GM08714 (cell line): ENCODE data around the gene LYAR.
A peak's percentile ranks its signal among the peaks of the same experiment; 100 is the strongest.
"Not testable (repeated sequence)": the region's sequence is repeated elsewhere in the genome, so short reads cannot be mapped to it uniquely, and the experiment has no call there.

Source experiments
- H3K4me3 ChIP-seq: fragments of 200-500 bp; sonication (Bioruptor generic); 2 replicates; pipeline ENCODE4 v1.5.1; 2014; ENCODE audit warnings: mild to moderate bottlenecking, low read length, inconsistent platforms
- ZNF274 ChIP-seq: IDR thresholded peaks from 2 replicates; pipeline ENCODE4 v1.6.1; 2012; ENCODE audit warnings: mild to moderate bottlenecking, low read depth, low read length

Gene LYAR

DNA sequence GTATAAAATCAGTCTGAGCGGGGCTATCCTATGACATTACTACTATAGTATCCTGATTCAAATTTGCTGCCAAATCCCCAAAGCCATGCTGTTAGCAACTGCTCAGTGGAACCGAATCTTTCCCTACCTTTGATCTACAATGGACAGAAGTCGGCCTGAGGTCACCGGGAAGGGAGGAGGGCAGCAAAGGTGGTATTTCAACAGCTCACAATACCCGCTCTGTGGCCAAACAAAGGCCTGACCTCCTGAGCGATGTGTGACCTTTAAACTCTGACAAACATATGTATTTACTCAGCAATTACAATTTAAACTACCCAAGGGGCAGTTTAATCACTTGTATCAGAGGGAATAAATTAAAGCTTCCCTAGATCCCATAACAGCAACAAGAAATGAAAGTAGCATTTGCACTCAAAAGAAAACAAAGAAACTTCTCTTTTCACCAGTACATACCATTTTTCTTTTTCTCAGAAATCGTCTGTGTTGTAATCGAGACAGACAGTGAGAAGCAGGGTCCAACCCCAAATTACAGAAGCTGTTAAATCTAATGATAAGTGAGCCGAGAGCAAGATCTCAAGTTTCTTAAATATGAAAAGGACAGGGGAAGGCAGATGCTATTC, 30.4 kb downstream of the LYAR start:
- no peak overlapping the region for H3K4me3 ChIP-seq
- no peak for TF ChIP-seq ZNF274

DNA sequence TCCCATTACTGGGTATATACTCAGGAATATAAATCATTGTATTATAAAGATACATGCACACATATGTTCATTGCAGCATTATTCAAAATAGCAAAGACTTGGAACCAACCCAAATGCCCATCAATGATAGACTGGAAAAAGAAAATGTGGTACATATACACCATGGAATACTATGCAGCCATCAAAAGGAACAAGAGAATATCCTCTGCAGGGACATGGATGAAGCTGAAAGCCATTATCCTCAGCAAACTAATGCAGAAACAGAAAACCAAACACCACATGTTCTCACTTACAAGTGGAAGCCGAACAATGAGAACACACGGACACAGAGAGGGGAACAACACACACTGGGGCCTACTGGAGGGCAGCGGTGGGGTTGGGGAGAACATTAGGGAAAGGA, 32.2 kb downstream of the LYAR start:
- not testable (repeated sequence) for H3K4me3 ChIP-seq

DNA sequence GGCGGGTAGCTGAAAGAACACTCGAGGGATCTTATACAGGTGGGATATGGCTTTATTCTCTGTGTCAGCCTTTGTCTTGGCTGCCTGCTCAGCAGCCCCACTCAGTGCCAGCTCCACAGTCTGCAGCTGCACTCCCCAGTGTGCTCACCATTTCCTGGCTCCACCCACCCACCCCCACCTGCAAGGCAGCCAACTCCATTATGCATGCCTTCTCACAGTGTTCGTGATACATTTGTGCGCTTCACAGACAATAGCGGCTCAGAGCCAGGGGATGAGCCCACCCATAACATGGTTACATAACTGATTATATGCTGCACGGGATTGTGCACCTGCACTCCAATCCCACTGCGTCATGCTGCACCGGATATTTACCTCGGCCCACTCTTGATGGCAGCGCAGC, 33.2 kb downstream of the LYAR start:
- no peak for TF ChIP-seq ZNF274
- H3K4me3 ChIP-seq = no peak overlapping the region

DNA sequence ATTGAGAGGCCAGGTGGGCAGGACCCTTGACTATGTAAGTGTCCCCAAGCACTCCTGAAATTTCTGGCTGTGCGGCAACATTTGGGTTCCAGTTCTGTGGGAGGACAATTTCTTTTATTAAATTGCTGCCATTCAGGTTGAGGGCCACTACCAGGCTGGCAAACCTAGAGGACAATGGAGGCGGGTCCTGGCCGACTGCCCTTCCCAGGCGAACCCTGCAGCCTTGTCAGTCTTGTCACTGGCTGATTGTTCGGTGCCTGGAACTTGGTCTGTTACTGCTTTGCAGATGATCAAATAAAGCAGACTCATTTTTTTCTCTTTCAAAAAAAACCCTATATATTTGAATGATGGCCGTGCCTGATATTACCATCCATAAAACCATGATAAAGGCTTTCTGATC, 35.3 kb downstream of the LYAR start:
- TF ChIP-seq ZNF274 = no peak
- H3K4me3 ChIP-seq = no peak overlapping the region

DNA sequence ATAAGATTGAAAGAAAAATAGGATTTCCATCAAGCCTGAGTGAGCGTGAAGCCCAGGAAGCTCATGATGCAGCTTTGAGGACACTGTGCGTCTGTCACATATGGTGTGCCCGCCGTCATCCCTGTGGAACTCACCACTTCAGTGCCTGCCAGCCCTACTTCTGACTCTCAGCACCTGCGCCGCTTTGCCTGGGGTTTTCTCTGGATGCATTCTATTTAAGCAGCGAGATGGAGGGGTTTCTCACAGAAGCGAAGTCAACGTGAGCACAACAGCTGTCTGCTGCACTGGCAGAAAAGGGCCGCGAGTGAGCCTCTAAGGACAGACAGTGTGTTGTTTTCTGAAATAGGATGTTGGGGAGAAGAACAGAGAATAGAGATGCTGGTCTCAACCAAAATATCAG, 35.8 kb downstream of the LYAR start:
- H3K4me3 ChIP-seq = no peak overlapping the region
- no peak for TF ChIP-seq ZNF274

DNA sequence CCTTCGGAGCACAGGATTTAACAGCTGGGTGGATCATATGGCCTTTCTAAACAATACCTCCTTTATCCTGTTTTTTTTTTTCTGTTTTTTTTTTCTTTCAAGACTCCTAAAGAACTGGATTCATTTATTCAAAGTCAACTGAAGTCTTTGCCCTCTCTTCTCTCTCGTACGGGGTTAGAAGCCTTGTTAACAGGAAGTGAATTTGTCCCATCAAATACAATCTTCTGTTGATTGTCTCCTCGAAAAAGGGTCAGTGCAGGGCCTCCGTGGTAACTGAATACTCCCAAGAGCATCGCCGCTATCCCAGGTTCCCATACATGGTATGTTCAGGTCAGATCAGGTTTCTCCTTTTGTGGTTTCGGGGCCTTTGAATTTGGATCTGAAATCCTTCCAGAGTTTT, 40.1 kb downstream of the LYAR start:
- H3K4me3 ChIP-seq = no peak overlapping the region
- TF ChIP-seq ZNF274 = no peak

DNA sequence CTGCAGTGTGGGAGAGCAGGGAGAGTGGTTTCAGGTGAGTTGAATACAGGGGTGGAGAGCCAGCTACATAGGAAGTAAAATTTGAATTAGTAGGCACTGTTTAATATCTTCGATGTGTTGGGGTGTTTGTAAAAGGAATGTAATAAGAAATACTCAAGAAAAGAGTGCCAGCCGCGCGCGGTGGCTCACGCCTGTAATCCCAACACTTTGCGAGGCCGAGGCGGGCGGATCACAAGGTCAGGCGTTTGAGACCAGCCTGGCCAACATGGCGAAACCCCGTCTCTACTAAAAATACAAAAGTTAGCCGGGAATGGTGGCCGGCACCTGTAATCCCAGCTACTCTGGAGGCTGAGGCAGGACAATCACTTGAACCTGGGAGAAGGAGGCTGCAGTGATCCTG, 40.6 kb downstream of the LYAR start:
- H3K4me3 ChIP-seq = not testable (repeated sequence)

DNA sequence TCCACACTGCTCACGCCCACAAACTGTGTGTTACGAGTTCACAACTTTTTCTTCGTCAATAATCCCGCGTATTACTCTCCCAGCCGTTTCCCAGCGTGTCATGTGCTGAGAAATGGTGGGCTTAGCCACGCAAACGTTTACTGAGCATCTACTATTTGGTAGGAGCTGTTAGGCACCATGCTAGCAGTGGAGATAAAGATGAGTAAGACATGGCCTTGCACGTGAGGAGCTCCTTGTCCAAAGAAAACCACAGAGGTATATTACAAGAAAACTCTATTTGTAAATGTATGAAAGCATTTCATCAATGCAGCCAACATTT, 41.1 kb downstream of the LYAR start:
- H3K4me3 ChIP-seq = peak overlapping the region; percentile 94; the same call in 1 of the 2 replicates
- TF ChIP-seq ZNF274 = no peak

DNA sequence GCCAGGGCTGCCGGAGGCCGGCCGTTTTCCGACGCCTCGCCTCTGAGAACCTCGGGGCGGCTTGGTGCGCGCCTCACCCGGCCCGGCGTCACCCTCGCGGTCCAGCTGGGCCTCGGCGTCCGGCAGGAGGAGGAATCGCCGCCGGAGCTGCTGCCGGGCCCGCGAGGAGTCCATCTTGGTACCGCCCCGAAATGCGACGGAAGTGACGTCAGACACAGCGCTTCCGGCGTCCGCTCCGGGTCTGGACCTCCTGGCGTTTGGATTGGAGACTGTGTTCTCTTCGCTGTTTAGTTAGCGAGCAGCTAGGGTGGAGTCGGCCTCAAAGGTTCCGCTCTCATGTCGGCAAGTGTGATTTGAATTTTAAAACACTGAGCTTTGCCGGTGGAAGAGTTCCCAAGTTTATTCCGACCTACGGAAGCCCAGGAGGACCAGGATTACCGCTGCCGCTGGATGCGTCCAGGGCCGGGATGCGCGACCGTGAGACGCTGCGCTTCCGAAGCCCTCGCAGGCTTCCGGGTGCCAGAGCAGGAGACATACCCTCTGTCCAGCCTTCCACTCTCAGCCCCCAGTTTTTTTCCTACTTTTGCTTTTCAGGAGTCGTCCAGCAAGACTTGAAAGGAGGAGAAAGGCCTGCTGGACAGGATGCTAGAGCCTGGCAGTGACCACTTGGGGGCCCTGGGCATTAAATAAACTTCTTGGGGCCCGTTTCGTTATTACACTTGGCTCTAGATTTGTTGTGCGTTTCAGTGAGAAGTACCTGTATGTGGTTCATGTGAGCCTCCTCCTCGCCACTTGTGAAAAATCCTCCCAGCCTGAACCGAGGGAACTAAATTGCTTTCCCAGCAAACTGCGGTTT, 41.7 kb downstream of the LYAR start, which contains the start of gene TMEM128:
Gene TMEM128, minus strand, starts transcription at position 195 of the 856 bp plus-strand sequence. Its CDS starts 21 bp downstream, at position 174.
- no peak for TF ChIP-seq ZNF274

DNA sequence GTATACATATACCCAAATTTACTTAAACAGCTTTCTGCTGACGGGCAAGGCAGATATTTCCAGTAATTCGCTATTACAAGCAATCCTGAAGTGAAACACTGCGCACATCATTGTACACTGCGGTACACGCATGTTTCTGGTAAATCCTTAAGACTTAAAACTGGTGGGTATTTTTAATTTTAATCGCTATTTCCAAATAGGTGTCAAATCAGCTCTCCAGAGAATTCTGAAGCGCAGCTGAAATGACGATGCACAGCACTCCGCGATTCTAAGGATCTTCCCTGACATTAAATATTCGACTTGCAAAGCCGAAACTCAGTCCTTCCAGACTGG, 42.3 kb downstream of the LYAR start:
- peak overlapping the region; percentile 94 for H3K4me3 ChIP-seq
- TF ChIP-seq ZNF274 = no peak

More for the DNA sequence above, 41.7 kb downstream of the LYAR start, which contains the start of gene TMEM128:
- H3K4me3 ChIP-seq = peak within 1 kb of the TSS; percentile 94

DNA sequence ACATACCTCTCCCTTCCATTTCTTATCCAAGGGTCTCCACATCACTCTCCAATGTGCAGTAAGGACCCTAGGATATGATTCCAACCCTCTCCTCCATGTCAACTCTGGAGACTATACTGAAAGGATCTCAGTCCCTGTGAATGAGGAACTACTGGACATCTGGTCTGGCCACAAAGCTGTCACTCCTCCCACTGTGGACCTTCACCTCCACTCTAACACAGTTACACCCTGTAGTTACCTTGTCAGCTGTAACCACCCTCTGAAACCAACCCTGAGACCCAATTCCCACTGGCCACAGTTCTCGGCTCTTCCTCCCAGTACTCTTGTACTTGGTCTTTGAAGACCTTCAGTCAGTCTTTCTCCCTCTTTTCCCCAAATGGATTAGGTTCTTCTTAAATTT, 44.8 kb downstream of the LYAR start:
- H3K4me3 ChIP-seq = no peak overlapping the region
- no peak for TF ChIP-seq ZNF274

DNA sequence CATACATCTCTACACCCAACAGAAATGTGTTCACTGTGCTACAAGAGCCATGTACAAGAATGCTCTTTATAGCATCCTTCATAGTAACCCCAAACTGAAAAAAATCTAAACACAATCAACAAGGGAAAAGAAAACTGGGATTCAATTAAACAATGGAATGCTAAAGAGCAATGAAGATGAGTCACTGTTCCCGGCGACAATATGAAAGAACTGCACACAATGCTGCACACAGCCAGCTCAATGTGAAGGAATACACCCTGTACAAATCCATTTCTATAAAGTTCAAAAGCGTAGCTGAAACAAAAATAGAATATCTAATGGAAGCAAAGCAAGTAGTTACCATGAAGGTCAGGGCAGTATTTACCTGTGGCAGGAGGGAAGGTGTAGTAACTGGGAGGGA, 50.4 kb downstream of the LYAR start:
- H3K4me3 ChIP-seq = not testable (repeated sequence)

DNA sequence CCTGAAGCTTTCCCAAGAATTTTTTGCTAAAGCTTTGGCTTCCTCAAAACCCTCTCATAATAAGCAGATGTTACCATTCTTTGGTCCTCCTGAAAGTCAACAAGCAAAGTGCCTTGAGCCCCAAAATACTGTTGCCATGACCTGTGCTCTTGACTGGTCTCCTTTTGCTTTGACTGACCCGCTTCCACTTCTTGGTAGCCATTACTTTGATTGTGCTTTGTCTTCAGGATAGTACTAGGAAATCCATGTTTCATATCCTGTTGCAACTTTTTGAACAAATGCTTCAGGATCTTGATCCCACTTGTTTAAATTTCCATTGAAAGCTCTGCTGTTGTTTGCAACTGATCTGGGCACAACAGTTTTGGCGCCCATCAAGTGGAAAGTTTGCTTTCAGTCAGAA, 56.3 kb downstream of the LYAR start:
- no peak overlapping the region for H3K4me3 ChIP-seq
- TF ChIP-seq ZNF274 = no peak

DNA sequence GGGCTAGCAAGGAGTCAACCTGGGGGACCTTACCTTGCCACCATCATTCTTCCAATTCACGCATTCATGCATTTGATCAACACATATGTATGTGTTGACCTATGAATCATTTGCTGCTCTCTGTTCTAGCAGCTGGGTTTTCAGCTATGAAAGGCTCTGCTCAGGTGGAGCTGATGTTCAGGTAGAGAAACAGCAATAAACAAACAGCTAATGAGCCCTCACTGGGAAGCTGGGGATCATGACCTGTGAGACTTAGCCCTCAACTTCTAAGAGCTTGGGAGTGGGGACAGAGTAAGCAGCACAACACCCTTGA, 61.6 kb downstream of the LYAR start:
- no peak overlapping the region for H3K4me3 ChIP-seq
- no peak for TF ChIP-seq ZNF274

DNA sequence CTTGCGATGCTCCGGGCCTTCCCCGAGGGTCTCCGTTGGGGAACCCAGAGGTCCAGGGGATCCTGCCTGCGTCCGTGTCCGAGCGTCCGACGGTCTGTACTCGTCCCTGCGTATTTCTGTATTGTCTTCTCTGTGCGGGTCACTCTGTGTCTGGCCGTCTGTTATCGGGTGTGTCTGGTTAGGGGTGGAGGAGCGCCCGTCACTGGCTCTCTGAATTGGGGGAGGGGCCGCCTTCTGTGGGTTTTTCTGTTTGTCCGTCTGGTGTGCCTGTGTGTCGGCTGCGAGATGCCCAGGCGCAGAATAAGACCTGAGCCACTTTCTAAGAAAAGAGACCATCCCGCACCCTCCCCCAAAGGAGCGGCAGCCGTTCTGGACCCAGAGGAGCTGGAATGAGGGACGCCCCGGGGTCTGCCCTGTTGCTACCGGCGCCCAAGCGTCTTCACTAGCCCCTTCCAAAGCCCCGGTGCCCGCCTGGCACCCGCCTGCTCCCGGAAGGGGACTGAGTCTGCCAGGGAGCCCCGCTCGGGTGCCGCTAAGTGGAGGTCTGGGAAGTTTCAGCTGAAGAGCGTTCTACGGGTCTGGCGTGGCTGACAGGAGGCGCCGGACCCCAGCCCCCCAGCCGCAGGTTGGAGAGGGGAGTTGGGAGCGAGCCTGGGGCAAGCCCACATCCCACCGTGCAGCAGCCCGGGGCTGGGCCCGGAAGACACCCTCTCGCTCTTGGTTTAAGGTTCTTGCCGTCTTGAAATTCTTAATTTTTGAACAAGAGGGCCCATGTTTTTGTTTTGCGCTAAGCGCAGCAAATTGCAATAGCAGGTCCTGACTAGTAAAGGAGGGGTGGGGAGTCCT, 62.2 kb downstream of the LYAR start:
- H3K4me3 ChIP-seq = no peak overlapping the region
- TF ChIP-seq ZNF274 = no peak
